Uterus (tissue), 2 donors: ENCODE results near the gene EPS8L2.

Source experiments
- CTCF ChIP-seq, 4 experiments: fragments of 200-600 bp in 2 of 4; fragments of 450-650 bp in 2 of 4; sonication (generic) in 2 of 4; IDR thresholded peaks; one replicate each; pipeline ENCODE4 v1.5.1; 2016 to 2019; ENCODE audit warnings: antibody characterized with exemption in 4 of 4, mild to moderate bottlenecking in 2 of 4, moderate library complexity in 1 of 4
- POLR2A ChIP-seq, 2 donors: fragments of 450-650 bp; IDR thresholded peaks; one replicate each; pipeline ENCODE4 v1.6.1; 2016; ENCODE audit warnings: antibody characterized with exemption in 2 of 2, mild to moderate bottlenecking in 1 of 2, moderate library complexity in 1 of 2

DNA sequence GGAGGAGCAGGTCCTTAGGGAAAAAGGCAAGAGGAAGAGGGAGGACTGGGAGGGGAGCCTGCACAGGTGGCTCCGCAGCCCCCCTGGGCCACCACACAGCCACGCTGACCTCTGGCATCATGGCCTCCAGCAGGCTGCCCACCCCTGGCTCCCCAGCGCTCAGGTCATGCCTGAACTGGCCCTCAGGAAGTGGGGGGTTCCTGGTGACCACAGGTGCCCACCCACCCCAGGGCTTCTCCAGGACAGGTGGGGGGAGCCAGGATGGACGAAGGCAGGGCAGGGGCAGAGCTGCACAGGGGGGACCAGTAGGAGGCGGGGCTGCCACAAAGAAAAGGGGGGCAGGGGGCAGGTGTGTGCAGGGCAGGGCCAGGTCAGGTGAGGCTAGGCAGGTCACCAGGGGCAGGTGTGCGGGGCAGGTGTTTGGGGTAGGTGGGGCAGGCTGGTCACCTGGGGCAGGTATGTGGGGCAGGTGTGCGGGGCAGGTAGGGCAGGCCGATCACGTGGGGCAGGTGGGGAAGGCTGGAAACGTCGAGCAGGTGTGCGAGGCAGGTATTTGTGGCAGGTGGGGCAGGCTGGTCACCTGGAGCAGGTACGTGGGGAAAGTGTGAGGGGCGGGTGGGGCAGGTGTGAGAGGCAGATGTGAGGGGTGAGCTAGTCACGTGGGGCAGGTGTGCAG, 12.0 kb upstream of the EPS8L2 start:
- TF ChIP-seq CTCF (IDR thresholded peaks at IDR 0.05) (no peak), POLR2A (IDR thresholded peaks at IDR 0.05) (no peak)
